K562 (cell line): ENCODE results near the gene ISYNA1. TPM values are rescaled to one million over a fixed set of nuclear protein-coding genes. Genes with fewer than 3 reads are reported as not detected.
A peak's percentile ranks its signal among the peaks of the same experiment; 100 is the strongest.

Experiments used
- BRD4 ChIP-seq: fragments of 200-600 bp; sonication (generic); IDR thresholded peaks from 2 replicates; pipeline ENCODE4 v1.6.1; 2017; ENCODE audit warnings: inconsistent platforms
- C11orf30 ChIP-seq: fragments of 450-650 bp; IDR thresholded peaks from 2 replicates; pipeline ENCODE4 v1.6.1; 2016; ENCODE audit warnings: low read depth, mild to moderate bottlenecking
- CEBPG ChIP-seq, 3 experiments: fragments of 200-800 bp in 1 of 3; sonication (Bioruptor generic) in 1 of 3; sonication (generic) in 1 of 3; formaldehyde crosslinking in 1 of 3; IDR thresholded peaks in 2 of 3; conservative IDR thresholded peaks in 1 of 3; 2 replicates each; pipeline versions ENCODE4 v1.6.1 to v1.8.0; 2016 to 2022; ENCODE audit warnings: missing compliant biosample characterization in 2 of 3, missing genetic modification characterization in 2 of 3, mild to moderate bottlenecking in 1 of 3, missing genetic modification reagents in 1 of 3
- CHD4 ChIP-seq: fragments of 200-600 bp; sonication (generic); IDR thresholded peaks from 3 replicates; pipeline ENCODE4 v1.6.1; 2012; ENCODE audit warnings: low read depth, mild to moderate bottlenecking, mixed read lengths, low read length, inconsistent platforms; ENCODE audit not compliant: insufficient read depth, insufficient replicate concordance, poor library complexity, severe bottlenecking
- NFE2 ChIP-seq: IDR thresholded peaks from 2 replicates; pipeline ENCODE4 v1.6.1; 2014; ENCODE audit warnings: antibody characterized with exemption, low read depth
- SNRNP70 ChIP-seq: fragments of 200-400 bp; formaldehyde crosslinking; optimal IDR thresholded peaks from 2 replicates; pipeline ENCODE3; 2017; ENCODE audit warnings: low read depth, low read length
- SP1 ChIP-seq: sonication (generic); formaldehyde crosslinking; IDR thresholded peaks from 2 replicates; pipeline ENCODE4 v1.8.1; 2022; ENCODE audit warnings: mild to moderate bottlenecking, missing genetic modification reagents
- SREBF1 ChIP-seq: fragments of 150-350 bp; IDR thresholded peaks from 2 replicates; pipeline ENCODE4 v1.6.1; 2014; ENCODE audit warnings: antibody characterized with exemption, low read depth, low read length, borderline replicate concordance
- TOE1 ChIP-seq, 2 experiments: fragments of 450-650 bp in 1 of 2; sonication (generic) in 1 of 2; formaldehyde crosslinking in 1 of 2; IDR thresholded peaks; 2 replicates each; pipeline versions ENCODE4 v1.7.1 to v1.8.0; 2016 to 2022; ENCODE audit warnings: borderline replicate concordance in 2 of 2, mild to moderate bottlenecking in 2 of 2, antibody characterized with exemption in 1 of 2, inconsistent platforms in 1 of 2, low read depth in 1 of 2, missing genetic modification reagents in 1 of 2, moderate library complexity in 1 of 2
- WHSC1 ChIP-seq: IDR thresholded peaks from one replicate; pipeline ENCODE4 v1.6.1; 2012; ENCODE audit warnings: low read length, control low read depth, inconsistent platforms
- ZNF347 ChIP-seq: fragments of 450-650 bp; formaldehyde crosslinking; IDR thresholded peaks from 2 replicates; pipeline ENCODE4 v1.4.0; 2020; ENCODE audit warnings: low read depth, mild to moderate bottlenecking, moderate library complexity
- ZNF644 ChIP-seq: fragments of 200-800 bp; sonication (Bioruptor generic); IDR thresholded peaks from 2 replicates; pipeline ENCODE4 v1.6.1; 2016; ENCODE audit warnings: low read depth, missing genetic modification characterization, missing compliant biosample characterization
- polyA plus RNA-seq, 8 experiments: library from polyadenylated mRNA; depleted of rRNA in 4 of 8; stranded (reverse) in 5 of 8; unstranded in 3 of 8; fragments of >200 nt; fragmentation: Nextera tagmentation in 2 of 8; fragmentation: Illumina TruSeq in 1 of 8; extraction: Ambion mirVana in 2 of 8; extraction: Trizol in 1 of 8; gene quantifications; 2 replicates each; pipeline versions ENCODE4 v1.2.1 to v1.2.3, GENCODE V29; 2011 to 2014; ENCODE audit warnings: inconsistent platforms in 1 of 8, missing spikeins in 1 of 8
- total RNA-seq, 7 experiments: library from RNA; depleted of rRNA in 6 of 7; stranded (reverse); fragments of >200 nt in 6 of 7; fragmentation: Illumina TruSeq in 2 of 7; extraction: Trizol in 2 of 7; gene quantifications; 2 replicates each; pipeline versions ENCODE4 v1.2.1 to v1.2.3, GENCODE V29; 2011 to 2021; ENCODE audit warnings: low replicate concordance in 1 of 7
- TF ChIP-seq, protein P1 (sequence below): fragments of 200-800 bp; sonication (Bioruptor generic); IDR thresholded peaks from 2 replicates; pipeline ENCODE4 v1.6.1; 2016; ENCODE audit warnings: missing genetic modification characterization, missing compliant biosample characterization
- TF ChIP-seq, protein P2 (sequence below): sonication (generic); IDR thresholded peaks from 2 replicates; pipeline ENCODE4 v1.6.1; 2016
- TF ChIP-seq, protein P3 (sequence below): fragments of 450-650 bp; IDR thresholded peaks from 2 replicates; pipeline ENCODE4 v1.6.1; 2016; ENCODE audit warnings: borderline replicate concordance
- TF ChIP-seq, protein P4 (sequence below): fragments of 250-450 bp; sonication (Bioruptor Pico); IDR thresholded peaks from 2 replicates; pipeline ENCODE4 v1.8.0; 2021; ENCODE audit warnings: moderate library complexity, mild to moderate bottlenecking, inconsistent platforms

The ISYNA1 gene
- total and polyA plus RNA-seq, 9 of the 15 experiments (the other 6 are each of a cell fraction or from before 2014, with no cell fraction given): 21.8 to 460 (median 93.2) TPM

DNA sequence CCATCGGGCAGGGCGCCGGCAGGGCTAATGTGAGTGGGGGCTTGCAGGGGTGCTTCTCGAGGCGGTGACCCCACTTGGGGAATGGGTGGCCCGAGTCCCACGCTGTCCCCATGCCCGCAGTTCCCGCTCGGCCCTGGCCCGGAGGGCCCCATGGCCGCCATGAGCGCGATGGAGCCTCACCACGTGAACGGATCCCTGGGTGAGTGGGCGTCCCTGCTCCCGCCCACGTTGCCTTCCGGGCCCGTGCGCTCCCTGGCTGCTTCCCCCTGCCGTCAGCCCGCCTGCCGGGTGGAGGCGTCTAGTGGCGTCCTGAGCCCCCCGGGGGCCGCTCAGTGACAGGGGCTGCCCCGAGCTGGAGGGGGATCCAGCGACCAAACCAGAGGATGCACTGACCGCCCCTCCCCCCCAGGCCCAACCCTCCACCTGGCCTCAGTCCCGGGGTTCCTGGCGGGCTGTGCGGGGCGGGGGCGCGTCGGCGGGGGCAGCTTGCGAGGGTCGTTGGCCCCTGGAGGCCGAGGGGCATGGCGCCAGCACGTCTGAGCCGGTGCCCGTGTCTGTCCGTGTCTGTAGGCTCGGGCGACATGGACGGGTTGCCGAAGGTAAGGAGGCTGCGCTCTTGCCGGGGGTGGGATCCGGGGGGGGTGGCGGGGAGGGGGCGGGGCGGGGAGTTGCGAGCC is 4.8 kb downstream of the ISYNA1 start (continued):
- TF ChIP-seq, protein P1, sequence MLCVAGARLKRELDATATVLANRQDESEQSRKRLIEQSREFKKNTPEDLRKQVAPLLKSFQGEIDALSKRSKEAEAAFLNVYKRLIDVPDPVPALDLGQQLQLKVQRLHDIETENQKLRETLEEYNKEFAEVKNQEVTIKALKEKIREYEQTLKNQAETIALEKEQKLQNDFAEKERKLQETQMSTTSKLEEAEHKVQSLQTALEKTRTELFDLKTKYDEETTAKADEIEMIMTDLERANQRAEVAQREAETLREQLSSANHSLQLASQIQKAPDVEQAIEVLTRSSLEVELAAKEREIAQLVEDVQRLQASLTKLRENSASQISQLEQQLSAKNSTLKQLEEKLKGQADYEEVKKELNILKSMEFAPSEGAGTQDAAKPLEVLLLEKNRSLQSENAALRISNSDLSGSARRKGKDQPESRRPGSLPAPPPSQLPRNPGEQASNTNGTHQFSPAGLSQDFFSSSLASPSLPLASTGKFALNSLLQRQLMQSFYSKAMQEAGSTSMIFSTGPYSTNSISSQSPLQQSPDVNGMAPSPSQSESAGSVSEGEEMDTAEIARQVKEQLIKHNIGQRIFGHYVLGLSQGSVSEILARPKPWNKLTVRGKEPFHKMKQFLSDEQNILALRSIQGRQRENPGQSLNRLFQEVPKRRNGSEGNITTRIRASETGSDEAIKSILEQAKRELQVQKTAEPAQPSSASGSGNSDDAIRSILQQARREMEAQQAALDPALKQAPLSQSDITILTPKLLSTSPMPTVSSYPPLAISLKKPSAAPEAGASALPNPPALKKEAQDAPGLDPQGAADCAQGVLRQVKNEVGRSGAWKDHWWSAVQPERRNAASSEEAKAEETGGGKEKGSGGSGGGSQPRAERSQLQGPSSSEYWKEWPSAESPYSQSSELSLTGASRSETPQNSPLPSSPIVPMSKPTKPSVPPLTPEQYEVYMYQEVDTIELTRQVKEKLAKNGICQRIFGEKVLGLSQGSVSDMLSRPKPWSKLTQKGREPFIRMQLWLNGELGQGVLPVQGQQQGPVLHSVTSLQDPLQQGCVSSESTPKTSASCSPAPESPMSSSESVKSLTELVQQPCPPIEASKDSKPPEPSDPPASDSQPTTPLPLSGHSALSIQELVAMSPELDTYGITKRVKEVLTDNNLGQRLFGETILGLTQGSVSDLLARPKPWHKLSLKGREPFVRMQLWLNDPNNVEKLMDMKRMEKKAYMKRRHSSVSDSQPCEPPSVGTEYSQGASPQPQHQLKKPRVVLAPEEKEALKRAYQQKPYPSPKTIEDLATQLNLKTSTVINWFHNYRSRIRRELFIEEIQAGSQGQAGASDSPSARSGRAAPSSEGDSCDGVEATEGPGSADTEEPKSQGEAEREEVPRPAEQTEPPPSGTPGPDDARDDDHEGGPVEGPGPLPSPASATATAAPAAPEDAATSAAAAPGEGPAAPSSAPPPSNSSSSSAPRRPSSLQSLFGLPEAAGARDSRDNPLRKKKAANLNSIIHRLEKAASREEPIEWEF (CRISPR knock-in tag): no peak
- TF ChIP-seq, protein P2, sequence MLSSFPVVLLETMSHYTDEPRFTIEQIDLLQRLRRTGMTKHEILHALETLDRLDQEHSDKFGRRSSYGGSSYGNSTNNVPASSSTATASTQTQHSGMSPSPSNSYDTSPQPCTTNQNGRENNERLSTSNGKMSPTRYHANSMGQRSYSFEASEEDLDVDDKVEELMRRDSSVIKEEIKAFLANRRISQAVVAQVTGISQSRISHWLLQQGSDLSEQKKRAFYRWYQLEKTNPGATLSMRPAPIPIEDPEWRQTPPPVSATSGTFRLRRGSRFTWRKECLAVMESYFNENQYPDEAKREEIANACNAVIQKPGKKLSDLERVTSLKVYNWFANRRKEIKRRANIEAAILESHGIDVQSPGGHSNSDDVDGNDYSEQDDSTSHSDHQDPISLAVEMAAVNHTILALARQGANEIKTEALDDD: no peak
- TF ChIP-seq BRD4 (no peak), CEBPG (CRISPR knock-in tag; IDR thresholded peaks at IDR 0.05) (no peak), CEBPG (tag; conservative IDR thresholded peaks at IDR 0.05 in 1 of 2, IDR thresholded peaks at IDR 0.05 in 1 of 2) (no peak), NFE2 (no peak), TOE1 (IDR thresholded peaks at IDR 0.05; ENCODE audit: borderline replicate concordance) (0 out of 2 replicates have a peak, but pooled peaks have one; percentile 42), TOE1 (CRISPR knock-in tag; IDR thresholded peaks at IDR 0.05; ENCODE audit: borderline replicate concordance, low read depth) (no peak), CHD4 (no peak), SNRNP70 (no peak), C11orf30 (no peak), ZNF644 (tag) (no peak), WHSC1 (no peak), ZNF347 (CRISPR knock-in tag) (no peak), SREBF1 (no peak), SP1 (CRISPR knock-in tag) (peak; percentile 59; the same call in 1 of the 2 replicates)
- TF ChIP-seq, protein P3, sequence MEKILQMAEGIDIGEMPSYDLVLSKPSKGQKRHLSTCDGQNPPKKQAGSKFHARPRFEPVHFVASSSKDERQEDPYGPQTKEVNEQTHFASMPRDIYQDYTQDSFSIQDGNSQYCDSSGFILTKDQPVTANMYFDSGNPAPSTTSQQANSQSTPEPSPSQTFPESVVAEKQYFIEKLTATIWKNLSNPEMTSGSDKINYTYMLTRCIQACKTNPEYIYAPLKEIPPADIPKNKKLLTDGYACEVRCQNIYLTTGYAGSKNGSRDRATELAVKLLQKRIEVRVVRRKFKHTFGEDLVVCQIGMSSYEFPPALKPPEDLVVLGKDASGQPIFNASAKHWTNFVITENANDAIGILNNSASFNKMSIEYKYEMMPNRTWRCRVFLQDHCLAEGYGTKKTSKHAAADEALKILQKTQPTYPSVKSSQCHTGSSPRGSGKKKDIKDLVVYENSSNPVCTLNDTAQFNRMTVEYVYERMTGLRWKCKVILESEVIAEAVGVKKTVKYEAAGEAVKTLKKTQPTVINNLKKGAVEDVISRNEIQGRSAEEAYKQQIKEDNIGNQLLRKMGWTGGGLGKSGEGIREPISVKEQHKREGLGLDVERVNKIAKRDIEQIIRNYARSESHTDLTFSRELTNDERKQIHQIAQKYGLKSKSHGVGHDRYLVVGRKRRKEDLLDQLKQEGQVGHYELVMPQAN: no peak
- TF ChIP-seq, protein P4, sequence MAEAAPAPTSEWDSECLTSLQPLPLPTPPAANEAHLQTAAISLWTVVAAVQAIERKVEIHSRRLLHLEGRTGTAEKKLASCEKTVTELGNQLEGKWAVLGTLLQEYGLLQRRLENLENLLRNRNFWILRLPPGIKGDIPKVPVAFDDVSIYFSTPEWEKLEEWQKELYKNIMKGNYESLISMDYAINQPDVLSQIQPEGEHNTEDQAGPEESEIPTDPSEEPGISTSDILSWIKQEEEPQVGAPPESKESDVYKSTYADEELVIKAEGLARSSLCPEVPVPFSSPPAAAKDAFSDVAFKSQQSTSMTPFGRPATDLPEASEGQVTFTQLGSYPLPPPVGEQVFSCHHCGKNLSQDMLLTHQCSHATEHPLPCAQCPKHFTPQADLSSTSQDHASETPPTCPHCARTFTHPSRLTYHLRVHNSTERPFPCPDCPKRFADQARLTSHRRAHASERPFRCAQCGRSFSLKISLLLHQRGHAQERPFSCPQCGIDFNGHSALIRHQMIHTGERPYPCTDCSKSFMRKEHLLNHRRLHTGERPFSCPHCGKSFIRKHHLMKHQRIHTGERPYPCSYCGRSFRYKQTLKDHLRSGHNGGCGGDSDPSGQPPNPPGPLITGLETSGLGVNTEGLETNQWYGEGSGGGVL (CRISPR knock-in tag): no peak
